Upper lobe of right lung (tissue), 1 donor: ENCODE measurements around the gene PAQR3. TPM values are rescaled to one million over a fixed set of nuclear protein-coding genes. Genes with fewer than 3 reads are reported as not detected.
"Not testable (repeated sequence)": the region's sequence is repeated elsewhere in the genome, so short reads cannot be mapped to it uniquely, and the experiment has no call there.

Experiments
- ATAC-seq: fragments of 200-7000 bp; cut with Tn5 transposase; one replicate; pipeline ENCODE4 v1.9.1; 2020; ENCODE audit warnings: mild to moderate bottlenecking, moderate library complexity
- DNase-seq: peaks from one replicate; pipeline ENCODE4 v3.0.0-alpha.2; 2020
- H3K27ac ChIP-seq: fragments of 200-600 bp; one replicate; pipeline ENCODE4 v1.8.0; 2022
- H3K27me3 ChIP-seq: fragments of 200-600 bp; one replicate; pipeline ENCODE4 v1.8.0; 2022; ENCODE audit warnings: mild to moderate bottlenecking
- H3K36me3 ChIP-seq: fragments of 200-600 bp; one replicate; pipeline ENCODE4 v1.8.0; 2022
- H3K4me1 ChIP-seq: fragments of 200-600 bp; one replicate; pipeline ENCODE4 v1.8.0; 2022
- H3K4me3 ChIP-seq: fragments of 200-600 bp; one replicate; pipeline ENCODE4 v1.8.0; 2022; ENCODE audit warnings: mild to moderate bottlenecking
- H3K9me3 ChIP-seq: fragments of 200-600 bp; one replicate; pipeline ENCODE4 v1.8.0; 2022
- CTCF ChIP-seq: fragments of 200-600 bp; IDR thresholded peaks from one replicate; pipeline ENCODE4 v1.8.0; 2022; ENCODE audit warnings: antibody characterized with exemption
- intact Hi-C: fragments of 100-400 bp; cut with DNase I; formaldehyde crosslinking; loops from one replicate; pipeline ENCODE4 v1.11.0; 2022
- total RNA-seq: library from RNA; stranded (reverse); fragmentation: NEBNext Ultra II Directional; extraction: Animal tissue kit (Norgen Biotek cat#: 25700); gene quantifications from one replicate; pipeline ENCODE4 v1.2.1, GENCODE V29; 2021
- donor health status: DM: no; HTN: yes; CAD: no; lungs with severe emphysema.

Gene PAQR3
- total RNA-seq, 1 donor from 2014 or later = 9.8 TPM

- Histone ChIP-seq H3K36me3 (peaks cover 17% of the 10 kb centered on the region), H3K4me1 (no peaks in the 10 kb centered on the region), H3K27me3 (no peaks in the 10 kb centered on the region), H3K4me3 (no peak overlapping the region), H3K9me3 (no peaks in the 10 kb centered on the region), H3K27ac (no peak overlapping the region)
- ATAC-seq (no peak), DNase-seq (no peak)
- TF ChIP-seq CTCF = no peak
- intact Hi-C loops = no loop called here
These were observed 12.4 kb downstream of the PAQR3 start for GRCh38 chr4:78926826-78927225.

GRCh38 chr4:78923464-78924312 lies 15.6 kb downstream of the PAQR3 start:
- DNase-seq (no peak), ATAC-seq (no peak)
- no peaks in the 10 kb centered on the region for H3K9me3 ChIP-seq
- H3K36me3 ChIP-seq = peaks cover 15% of the 10 kb centered on the region
- H3K27ac ChIP-seq = no peak overlapping the region
- no peak overlapping the region for H3K4me3 ChIP-seq
- no peak for TF ChIP-seq CTCF
- no peaks in the 10 kb centered on the region for H3K4me1 ChIP-seq
- H3K27me3 ChIP-seq = no peaks in the 10 kb centered on the region
- intact Hi-C loops = no loop called here

GRCh38 chr4:78922207-78922606 lies 17.0 kb downstream of the PAQR3 start:
- H3K36me3 ChIP-seq = peaks cover 8% of the 10 kb centered on the region
- ATAC-seq = no peak

GRCh38 chr4:78910612-78911011 lies 28.6 kb downstream of the PAQR3 start:
- peaks cover 13% of the 10 kb centered on the region for H3K36me3 ChIP-seq
- intact Hi-C loops = no loop called here
- no peaks in the 10 kb centered on the region for H3K9me3 ChIP-seq
- no peak overlapping the region for H3K4me3 ChIP-seq
- no peaks in the 10 kb centered on the region for H3K27me3 ChIP-seq
- no peaks in the 10 kb centered on the region for H3K4me1 ChIP-seq
- no peak for TF ChIP-seq CTCF
- no peak overlapping the region for H3K27ac ChIP-seq
- ATAC-seq (no peak), DNase-seq (no peak)

More at GRCh38 chr4:78922207-78922606, 17.0 kb downstream of the PAQR3 start:
- intact Hi-C loops = no loop called here
- Histone ChIP-seq H3K27ac (no peak overlapping the region), H3K27me3 (no peaks in the 10 kb centered on the region), H3K4me1 (no peaks in the 10 kb centered on the region), H3K9me3 (no peaks in the 10 kb centered on the region), H3K4me3 (no peak overlapping the region)
- no peak for DNase-seq
- TF ChIP-seq CTCF = no peak

DNA sequence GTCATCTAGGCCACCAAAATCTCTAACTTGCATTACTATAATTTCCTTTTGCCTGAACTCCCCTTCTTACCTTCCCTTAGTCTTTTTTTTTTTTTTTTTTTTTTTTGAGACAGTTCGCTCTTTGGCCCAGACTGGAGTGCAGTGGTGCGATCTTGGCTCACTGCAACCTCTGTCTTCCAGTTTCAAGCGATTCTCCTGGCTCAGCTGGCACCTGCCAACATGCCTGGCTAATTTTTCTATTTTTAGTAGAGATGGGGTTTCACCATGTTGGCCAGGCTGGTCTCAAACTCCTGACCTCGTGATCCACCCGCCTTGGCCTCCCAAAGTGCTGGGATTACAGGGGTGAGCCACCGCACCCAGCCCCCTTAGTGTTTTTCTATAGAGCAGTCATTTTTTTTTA lies 30.3 kb downstream of the PAQR3 start:
- H3K9me3 ChIP-seq, intact Hi-C loops, H3K27me3 ChIP-seq, H3K27ac ChIP-seq, DNase-seq, H3K4me3 ChIP-seq, ATAC-seq, H3K4me1 ChIP-seq: not testable (repeated sequence)
- H3K36me3 ChIP-seq = peaks cover 13% of the 10 kb centered on the region

DNA sequence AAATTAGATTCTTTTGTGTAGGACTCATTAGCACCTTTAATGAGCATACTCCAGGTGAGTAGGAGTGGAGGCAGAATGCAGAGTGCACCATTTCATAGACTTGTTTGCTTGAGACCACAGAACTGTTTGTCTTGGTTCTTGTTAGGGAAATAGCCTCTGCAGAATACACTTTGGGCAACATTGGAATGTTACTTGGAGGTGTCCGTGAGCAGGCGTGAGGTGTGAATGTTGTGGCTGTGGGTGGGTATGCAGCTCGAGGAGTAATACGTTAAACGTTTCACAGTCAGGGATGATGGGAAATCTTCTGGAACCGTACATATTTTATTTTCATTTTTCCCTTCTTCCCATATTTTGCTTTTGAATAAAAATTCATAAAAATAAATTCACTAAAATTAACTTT lies 31.6 kb downstream of the PAQR3 start:
- H3K27ac ChIP-seq = no peak overlapping the region
- H3K36me3 ChIP-seq = peaks cover 13% of the 10 kb centered on the region
- H3K4me1 ChIP-seq = no peaks in the 10 kb centered on the region
- no peaks in the 10 kb centered on the region for H3K27me3 ChIP-seq
- no peak overlapping the region for H3K4me3 ChIP-seq
- DNase-seq (no peak), ATAC-seq (peak; percentile 41)
- intact Hi-C loops = no loop called here
- H3K9me3 ChIP-seq = no peaks in the 10 kb centered on the region
- TF ChIP-seq CTCF = no peak
